H1 (cell line): Measurements from ENCODE around the gene ALDH1A2. TPM values are rescaled to one million over a fixed set of nuclear protein-coding genes. Genes with fewer than 3 reads are reported as not detected.

Source experiments
- CTCF ChIA-PET: fragments of 300-600 bp; sonication (Branson Sonifier 250); formaldehyde crosslinking; loops from one replicate; lab custom pipeline; 2021; ENCODE audit not compliant: partially characterized antibody; lab: Charles Lee
- POLR2A ChIA-PET: fragments of 300-600 bp; sonication (Branson Sonifier 250); formaldehyde crosslinking; loops from one replicate; lab custom pipeline; 2021; ENCODE audit warnings: inconsistent platforms; ENCODE audit not compliant: partially characterized antibody; lab: Charles Lee
- DNase-seq, 2 experiments: peaks; one replicate each; pipeline versions ENCODE4 v3.0.0 to v3.0.0-alpha.2; 2010 to 2022; ENCODE audit warnings: low spot score in 2 of 2, low read depth in 1 of 2, mixed read lengths in 1 of 2
- FAIRE-seq: peaks from 2 replicates; lab custom pipeline; 2011; peaks lifted over from hg19 to GRCh38; lab: Jason Lieb, UNC
- H2AFZ ChIP-seq: 2 replicates; pipeline ENCODE4 v1.8.1; 2012; ENCODE audit warnings: low read length, inconsistent platforms
- H2AK5ac ChIP-seq: 2 replicates; pipeline ENCODE4 v1.6.1; 2013; ENCODE audit warnings: low read depth, low read length
- H2BK120ac ChIP-seq: replicated peaks from 2 replicates; pipeline ENCODE3; 2013; ENCODE audit warnings: low read depth, low read length, inconsistent platforms
- H2BK12ac ChIP-seq: 2 replicates; pipeline ENCODE4 v1.6.1; 2013; ENCODE audit warnings: low read depth, low read length
- H2BK15ac ChIP-seq: 2 replicates; pipeline ENCODE4 v1.6.1; 2013; ENCODE audit warnings: low read length
- H2BK20ac ChIP-seq: 2 replicates; pipeline ENCODE4 v1.6.1; 2013; ENCODE audit warnings: low read length
- H2BK5ac ChIP-seq: 2 replicates; pipeline ENCODE4 v1.6.1; 2013; ENCODE audit warnings: low read depth, low read length
- H3K14ac ChIP-seq: 2 replicates; pipeline ENCODE4 v1.6.1; 2013; ENCODE audit warnings: inconsistent platforms; ENCODE audit not compliant: insufficient read length
- H3K18ac ChIP-seq: 2 replicates; pipeline ENCODE4 v1.6.1; 2013; ENCODE audit warnings: low read length; ENCODE audit errors: extremely low read depth
- H3K23ac ChIP-seq: 2 replicates; pipeline ENCODE4 v1.6.1; 2013; ENCODE audit warnings: inconsistent platforms; ENCODE audit not compliant: insufficient read length
- H3K23me2 ChIP-seq: 2 replicates; pipeline ENCODE4 v1.6.1; 2013; ENCODE audit warnings: low read depth, low read length
- H3K27ac ChIP-seq: 2 replicates; pipeline ENCODE4 v1.6.1; 2011; ENCODE audit warnings: low read depth, low read length, inconsistent platforms
- H3K27me3 ChIP-seq, 4 experiments: replicated peaks in 1 of 4; 1 replicate in 1 of 4; 2 replicates in 3 of 4; pipeline versions ENCODE4 v1.6.1 to v1.8.1; 2011 to 2013; ENCODE audit warnings: low read length in 3 of 4, mild to moderate bottlenecking in 3 of 4, inconsistent platforms in 2 of 4, mixed read lengths in 2 of 4, moderate library complexity in 1 of 4; ENCODE audit not compliant: control insufficient read depth in 3 of 4, insufficient read depth in 3 of 4; ENCODE audit errors: extremely low read depth in 1 of 4
- H3K36me3 ChIP-seq, 4 experiments: 2 replicates each; pipeline versions ENCODE4 v1.6.1 to v1.8.1; 2011 to 2013; ENCODE audit warnings: mild to moderate bottlenecking in 4 of 4, low read length in 3 of 4, moderate library complexity in 2 of 4, control low read depth in 1 of 4, inconsistent platforms in 1 of 4; ENCODE audit not compliant: insufficient read depth in 4 of 4, control insufficient read depth in 2 of 4
- H3K4ac ChIP-seq: replicated peaks from 2 replicates; pipeline ENCODE3; 2013; ENCODE audit warnings: low read length, low read depth, mixed read lengths, inconsistent platforms; ENCODE audit not compliant: insufficient read length
- H3K4me1 ChIP-seq, 4 experiments: replicated peaks in 1 of 4; 1 replicate in 1 of 4; 2 replicates in 3 of 4; pipeline versions ENCODE4 v1.6.1 to v1.8.1; 2011 to 2013; ENCODE audit warnings: low read length in 3 of 4, inconsistent platforms in 2 of 4, mixed read lengths in 1 of 4; ENCODE audit not compliant: insufficient read depth in 4 of 4, control insufficient read depth in 3 of 4
- H3K4me2 ChIP-seq, 2 experiments: 2 replicates each; pipeline versions ENCODE4 v1.6.1 to v1.8.1; 2011 to 2013; ENCODE audit warnings: low read depth in 2 of 2, low read length in 2 of 2, control low read depth in 1 of 2, inconsistent platforms in 1 of 2, mild to moderate bottlenecking in 1 of 2; ENCODE audit not compliant: insufficient read depth in 1 of 2
- H3K4me3 ChIP-seq, 4 experiments: fragments of 200-600, 300-600 bp in 1 of 4; sonication (generic), shearing (Covaris generic), sonication (Bioruptor Twin) in 1 of 4; 2 replicates each; pipeline versions ENCODE4 v1.5.1 to v1.8.1; 2011 to 2016; ENCODE audit warnings: low read length in 4 of 4, low read depth in 3 of 4, control low read depth in 2 of 4, inconsistent platforms in 2 of 4, mild to moderate bottlenecking in 2 of 4, mixed read lengths in 1 of 4, moderate library complexity in 1 of 4; ENCODE audit not compliant: insufficient read depth in 2 of 4; ENCODE audit errors: extremely low read depth in 1 of 4
- H3K56ac ChIP-seq: replicated peaks from 2 replicates; pipeline ENCODE3; 2013; ENCODE audit warnings: low read depth, mild to moderate bottlenecking, mixed read lengths, low read length, inconsistent platforms; ENCODE audit not compliant: insufficient read length
- H3K79me1 ChIP-seq: 2 replicates; pipeline ENCODE4 v1.6.1; 2013; ENCODE audit warnings: low read depth, low read length, control low read depth
- H3K79me2 ChIP-seq, 2 experiments: 2 replicates each; pipeline versions ENCODE4 v1.6.1 to v1.8.1; 2012 to 2013; ENCODE audit warnings: low read length in 2 of 2, mild to moderate bottlenecking in 2 of 2, inconsistent platforms in 1 of 2; ENCODE audit not compliant: insufficient read depth in 2 of 2, control insufficient read depth in 1 of 2
- H3K9ac ChIP-seq, 4 experiments: replicated peaks in 1 of 4; 1 replicate in 1 of 4; 2 replicates in 3 of 4; pipeline versions ENCODE4 v1.6.1 to v1.8.1; 2011 to 2013; ENCODE audit warnings: low read depth in 3 of 4, low read length in 3 of 4, control low read depth in 2 of 4, mild to moderate bottlenecking in 2 of 4, moderate library complexity in 2 of 4, inconsistent platforms in 1 of 4; ENCODE audit errors: extremely low read depth in 1 of 4
- H3K9me3 ChIP-seq, 2 experiments: 2 replicates each; pipeline versions ENCODE4 v1.6.1 to v1.8.1; 2012 to 2013; ENCODE audit warnings: mild to moderate bottlenecking in 2 of 2, moderate library complexity in 2 of 2, control low read depth in 1 of 2, inconsistent platforms in 1 of 2, low read depth in 1 of 2, low read length in 1 of 2, mixed read lengths in 1 of 2; ENCODE audit not compliant: insufficient read depth in 2 of 2
- H4K20me1 ChIP-seq, 2 experiments: replicated peaks in 1 of 2; 2 replicates each; pipeline versions ENCODE3 to v1.8.1; 2011 to 2013; ENCODE audit warnings: inconsistent platforms in 2 of 2, low read length in 2 of 2, mild to moderate bottlenecking in 1 of 2; ENCODE audit not compliant: insufficient read depth in 2 of 2, control insufficient read depth in 1 of 2
- H4K5ac ChIP-seq: 2 replicates; pipeline ENCODE4 v1.6.1; 2013; ENCODE audit warnings: low read length, low read depth, mixed read lengths, inconsistent platforms; ENCODE audit not compliant: insufficient read length
- H4K8ac ChIP-seq: 2 replicates; pipeline ENCODE4 v1.8.0; 2013; ENCODE audit warnings: mild to moderate bottlenecking, moderate library complexity, low read length, inconsistent platforms; ENCODE audit not compliant: insufficient read depth; ENCODE audit errors: extremely low read depth
- H4K91ac ChIP-seq: replicated peaks from 2 replicates; pipeline ENCODE3; 2013; ENCODE audit warnings: low read length, mixed read lengths, inconsistent platforms; ENCODE audit not compliant: insufficient read length
- ASH2L ChIP-seq: fragments of 200-600, 300-600 bp; sonication (generic); IDR thresholded peaks from one replicate; pipeline ENCODE4 v1.7.1; 2017; ENCODE audit warnings: low read length
- ATF2 ChIP-seq: IDR thresholded peaks from 2 replicates; pipeline ENCODE4 v1.6.1; 2012; ENCODE audit warnings: low read length, inconsistent platforms
- BCL11A ChIP-seq, 2 experiments: IDR thresholded peaks; one replicate each; pipeline ENCODE4 v1.6.1; 2011; ENCODE audit warnings: low read depth in 2 of 2, low read length in 2 of 2, mild to moderate bottlenecking in 2 of 2
- CBX5 ChIP-seq: fragments of 300-800, 300-1000 bp; sonication (generic); IDR thresholded peaks from 2 replicates; pipeline ENCODE4 v1.7.1; 2016; ENCODE audit warnings: antibody characterized with exemption, low read length, low read depth
- CEBPB ChIP-seq: IDR thresholded peaks from 2 replicates; pipeline ENCODE4 v1.6.1; 2012; ENCODE audit warnings: low read depth, low read length
- CHD1 ChIP-seq: IDR thresholded peaks from 2 replicates; pipeline ENCODE4 v1.6.1; 2012; ENCODE audit warnings: low read depth, low read length, improper control_type of control experiment
- HDAC2 ChIP-seq, 2 experiments: fragments of 300-600 bp in 1 of 2; sonication (generic) in 1 of 2; IDR thresholded peaks; 2 replicates each; pipeline ENCODE4 v1.6.1; 2011 to 2012; ENCODE audit warnings: low read depth in 2 of 2, low read length in 2 of 2, mild to moderate bottlenecking in 2 of 2, moderate library complexity in 2 of 2, borderline replicate concordance in 1 of 2, inconsistent platforms in 1 of 2
- MAX ChIP-seq: IDR thresholded peaks from 2 replicates; pipeline ENCODE4 v1.6.1; 2012; ENCODE audit warnings: inconsistent platforms
- NRF1 ChIP-seq: IDR thresholded peaks from 2 replicates; pipeline ENCODE4 v1.6.1; 2011; ENCODE audit warnings: mild to moderate bottlenecking, low read depth, low read length, improper control_type of control experiment
- SIN3A ChIP-seq, 2 experiments: IDR thresholded peaks in 1 of 2; conservative IDR thresholded peaks in 1 of 2; 2 replicates each; pipeline ENCODE4 v1.6.1; 2011 to 2012; ENCODE audit warnings: low read length in 2 of 2, improper control_type of control experiment in 1 of 2, low read depth in 1 of 2, mild to moderate bottlenecking in 1 of 2
- SP2 ChIP-seq: IDR thresholded peaks from 2 replicates; pipeline ENCODE4 v1.6.1; 2012; ENCODE audit warnings: mild to moderate bottlenecking, low read length, inconsistent platforms
- SUZ12 ChIP-seq: fragments of 200-600 bp; sonication (generic); IDR thresholded peaks from 2 replicates; pipeline ENCODE4 v1.6.1; 2012; ENCODE audit warnings: mild to moderate bottlenecking, inconsistent platforms, low read length, moderate library complexity, mixed read lengths
- WGBS, 2 experiments: shearing (Covaris generic) in 1 of 2; methylation state at CpG; one replicate each; pipeline versions ENCODE4 v1.1.6 to v1.1.7; 2013 to 2015; ENCODE audit warnings: low lambda C conversion rate in 2 of 2, mixed read lengths in 2 of 2, inconsistent platforms in 1 of 2, low coverage in 1 of 2, missing lambda C conversion rate in 1 of 2; ENCODE audit not compliant: insufficient replicate concordance in 2 of 2, insufficient coverage in 1 of 2, insufficient read length in 1 of 2; ENCODE audit errors: extremely low coverage in 1 of 2, missing lambda C conversion rate in 1 of 2; 5-methylcytosine and 5-hydroxymethylcytosine counted together
- polyA plus RNA-seq, 7 experiments: library from polyadenylated mRNA; depleted of rRNA in 3 of 7; stranded (reverse) in 5 of 7; unstranded in 2 of 7; fragments of >200 nt in 5 of 7; fragments of 200-250 nt in 2 of 7; gene quantifications; 1 replicate in 5 of 7; 2 replicates in 1 of 7; 4 replicates in 1 of 7; pipeline versions ENCODE4 v1.2.1 to v1.2.3, GENCODE V29; 2011 to 2013; ENCODE audit warnings: missing spikeins in 2 of 7, mixed read lengths in 2 of 7
- total RNA-seq: library from RNA; stranded (reverse); fragmentation: NEBNext Ultra II Directional; extraction: Animal tissue kit (Norgen Biotek cat#: 25700); gene quantifications from 2 replicates; pipeline ENCODE4 v1.2.1, GENCODE V29; 2021

Gene ALDH1A2
- total and polyA plus RNA-seq, 2 of the 8 experiments (the other 6 are each of a cell fraction or from before 2014, with no cell fraction given) = 0.06 to 0.24 TPM

- Histone ChIP-seq H3K27ac (no peak overlapping the region), H2AFZ (no peak overlapping the region), H3K14ac (no peak overlapping the region), H4K8ac (no peak overlapping the region), H3K4me2 (no peak overlapping the region), H3K23ac (no peak overlapping the region), H4K5ac (no peak overlapping the region), H2AK5ac (no peak overlapping the region), H2BK12ac (no peak overlapping the region), H3K9me3 (no peaks in the 10 kb centered on the region), H3K9ac (no peak overlapping the region), H2BK120ac (no peak overlapping the region), H3K56ac (no peak overlapping the region), H3K27me3 (peaks cover 10 to 24% (median 15%) of the 10 kb centered on the region in 4 experiments), H4K91ac (no peak overlapping the region), H4K20me1 (peaks cover 0 to 1% of the 10 kb centered on the region in 2 experiments), H3K18ac (no peak overlapping the region), H3K4me1 (no peaks in the 10 kb centered on the region), H2BK5ac (no peak overlapping the region), H3K79me2 (no peaks in the 10 kb centered on the region), H3K23me2 (no peaks in the 10 kb centered on the region), H2BK20ac (no peak overlapping the region), H3K4ac (no peak overlapping the region), H3K4me3 (no peak overlapping the region), H3K36me3 (no peaks in the 10 kb centered on the region), H3K79me1 (no peaks in the 10 kb centered on the region), H2BK15ac (no peak overlapping the region)
- POLR2A ChIA-PET = interaction anchor here (0.6 kb wide), 1 partner anchor 335 kb away, joined by 3 read pairs; no protein-coding TSS in a partner anchor
- WGBS, 2 experiments = 67% methylated on average over 3 of the region's 3 CpGs; no CpG with 5 or more reads in 1 of the 2 experiments
- FAIRE-seq (no peak), DNase-seq (no peak)
- CTCF ChIA-PET = interaction anchor here (1.2 to 1.3 kb wide), 2 partner anchors 8 to 12 kb away, joined by 5 to 7 read pairs; partner anchors contain the start of gene ALDH1A2
- no peak for TF ChIP-seq CHD1
- no peak for TF ChIP-seq SP2
- TF ChIP-seq NRF1 = no peak
- TF ChIP-seq SUZ12 = no peak
- TF ChIP-seq CBX5 = no peak
- no peak for TF ChIP-seq BCL11A (IDR thresholded peaks at IDR 0.05; ENCODE audit: low read depth in 2 of 2, low read length in 2 of 2)
- no peak for TF ChIP-seq HDAC2 (IDR thresholded peaks at IDR 0.05; ENCODE audit: borderline replicate concordance in 1 of 2, low read depth in 2 of 2, low read length in 2 of 2)
- no peak for TF ChIP-seq CEBPB
- TF ChIP-seq SIN3A (conservative IDR thresholded peaks at IDR 0.05 in 1 of 2, IDR thresholded peaks at IDR 0.05 in 1 of 2; ENCODE audit: low read depth in 1 of 2, low read length in 2 of 2) = no peak
- TF ChIP-seq ATF2 = no peak
- no peak for TF ChIP-seq ASH2L
- TF ChIP-seq MAX = no peak
These were observed 7.4 kb downstream of the ALDH1A2 start for GRCh38 chr15:58058073-58058472.
